OCI-LY1 (cell line): ENCODE data around the gene GRM2.
"Not testable (repeated sequence)": the region's sequence is repeated elsewhere in the genome, so short reads cannot be mapped to it uniquely, and the experiment has no call there.

ENCODE experiments used
- H2AFZ ChIP-seq: fragments of 200-600 bp; sonication (generic), shearing (Covaris generic); 2 replicates; pipeline ENCODE4 v1.6.0; 2014; ENCODE audit warnings: antibody characterized with exemption, mild to moderate bottlenecking, low read length
- H3F3A ChIP-seq: fragments of 200-600 bp; sonication (generic), shearing (Covaris generic); 2 replicates; pipeline ENCODE4 v1.6.0; 2014; ENCODE audit warnings: mild to moderate bottlenecking, antibody characterized with exemption, low read length, moderate library complexity; ENCODE audit not compliant: insufficient read depth
- H3K27ac ChIP-seq: fragments of 200-600 bp; sonication (generic); 2 replicates; pipeline ENCODE4 v1.5.1; 2014; ENCODE audit warnings: low read length, mixed run types, mild to moderate bottlenecking, low read depth; ENCODE audit not compliant: poor library complexity, severe bottlenecking
- H3K27me3 ChIP-seq: fragments of 200-600 bp; sonication (generic); 2 replicates; pipeline ENCODE4 v1.6.0; 2014; ENCODE audit warnings: antibody characterized with exemption, mild to moderate bottlenecking, low read length, moderate library complexity; ENCODE audit not compliant: insufficient read depth
- H3K36me3 ChIP-seq: fragments of 200-600 bp; sonication (generic); 2 replicates; pipeline ENCODE4 v1.6.1; 2014; ENCODE audit warnings: mild to moderate bottlenecking, antibody characterized with exemption, low read length, moderate library complexity, mixed read lengths; ENCODE audit not compliant: insufficient read depth
- H3K4me1 ChIP-seq: fragments of 200-600 bp; sonication (generic); 2 replicates; pipeline ENCODE4 v1.5.1; 2014; ENCODE audit warnings: mild to moderate bottlenecking, low read length, moderate library complexity; ENCODE audit not compliant: insufficient read depth, severe bottlenecking
- H3K4me2 ChIP-seq: fragments of 200-600 bp; sonication (generic), shearing (Covaris generic); 2 replicates; pipeline ENCODE4 v1.6.1; 2014; ENCODE audit warnings: low read length
- H3K4me3 ChIP-seq: fragments of 200-600 bp; sonication (generic); 2 replicates; pipeline ENCODE4 v1.5.1; 2014; ENCODE audit warnings: low read length, low read depth, mild to moderate bottlenecking, mixed read lengths; ENCODE audit not compliant: poor library complexity, severe bottlenecking
- H3K79me2 ChIP-seq: fragments of 200-600 bp; shearing (Covaris generic); 2 replicates; pipeline ENCODE4 v1.6.1; 2016; ENCODE audit warnings: mixed run types, low read length, mixed read lengths; ENCODE audit not compliant: insufficient read depth
- H3K9ac ChIP-seq: fragments of 200-600 bp; sonication (generic), shearing (Covaris generic); 2 replicates; pipeline ENCODE4 v1.6.1; 2014; ENCODE audit warnings: mild to moderate bottlenecking, low read length, mixed read lengths
- H3K9me2 ChIP-seq: fragments of 200-600 bp; sonication (generic), shearing (Covaris generic); 2 replicates; pipeline ENCODE4 v1.6.1; 2014; ENCODE audit warnings: low read depth, mild to moderate bottlenecking, low read length, mixed read lengths
- H3K9me3 ChIP-seq: fragments of 200-600 bp; shearing (Covaris generic); 2 replicates; pipeline ENCODE4 v1.6.1; 2014; ENCODE audit warnings: low read length, mixed read lengths
- H4K20me1 ChIP-seq: fragments of 200-600 bp; sonication (generic), shearing (Covaris generic); 2 replicates; pipeline ENCODE4 v1.6.0; 2016; ENCODE audit warnings: mild to moderate bottlenecking, low read length; ENCODE audit not compliant: insufficient read depth
- EZH2 ChIP-seq: fragments of 200-600 bp; sonication (generic), shearing (Covaris generic); IDR thresholded peaks from 2 replicates; pipeline ENCODE4 v1.8.0; 2017; ENCODE audit warnings: borderline replicate concordance, mixed run types, mild to moderate bottlenecking, antibody characterized with exemption, low read length, moderate library complexity, mixed read lengths
- TF ChIP-seq, protein P1 (sequence below): fragments of 200-600 bp; sonication (generic), shearing (Covaris generic); IDR thresholded peaks from 2 replicates; pipeline ENCODE4 v1.5.1; 2017; ENCODE audit warnings: mild to moderate bottlenecking, antibody characterized with exemption, low read length, moderate library complexity, mixed read lengths

The GRM2 gene

DNA sequence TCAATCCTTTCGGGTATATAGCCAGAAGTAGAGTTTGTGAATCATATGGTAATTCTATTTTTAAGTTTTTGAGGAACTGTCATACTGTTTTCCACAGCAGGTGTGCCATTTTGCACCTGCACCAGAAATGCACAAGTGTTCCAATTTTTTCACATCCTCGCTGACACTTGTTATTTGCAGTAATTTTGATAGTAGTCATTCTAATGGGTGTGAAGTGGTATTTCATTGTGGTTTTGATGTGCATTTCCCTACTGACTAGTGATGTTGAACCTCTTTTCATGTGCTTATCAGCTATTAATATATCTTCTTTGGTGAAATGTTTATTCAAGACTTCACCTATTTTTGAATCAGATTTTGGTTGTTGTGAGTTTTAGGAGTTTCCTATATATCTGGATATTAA is 29.1 kb downstream of the GRM2 start:
- Histone ChIP-seq H3K36me3 (no peaks in the 10 kb centered on the region), H4K20me1 (no peaks in the 10 kb centered on the region), H3K79me2 (no peaks in the 10 kb centered on the region), H2AFZ (no peak overlapping the region), H3K9ac (no peak overlapping the region), H3K27ac (no peak overlapping the region), H3K27me3 (no peaks in the 10 kb centered on the region), H3F3A (no peaks in the 10 kb centered on the region), H3K4me1 (no peaks in the 10 kb centered on the region), H3K9me2 (no peaks in the 10 kb centered on the region), H3K4me3 (no peak overlapping the region), H3K9me3 (no peaks in the 10 kb centered on the region), H3K4me2 (no peak overlapping the region)
- no peak for TF ChIP-seq EZH2
- TF ChIP-seq, protein P1, sequence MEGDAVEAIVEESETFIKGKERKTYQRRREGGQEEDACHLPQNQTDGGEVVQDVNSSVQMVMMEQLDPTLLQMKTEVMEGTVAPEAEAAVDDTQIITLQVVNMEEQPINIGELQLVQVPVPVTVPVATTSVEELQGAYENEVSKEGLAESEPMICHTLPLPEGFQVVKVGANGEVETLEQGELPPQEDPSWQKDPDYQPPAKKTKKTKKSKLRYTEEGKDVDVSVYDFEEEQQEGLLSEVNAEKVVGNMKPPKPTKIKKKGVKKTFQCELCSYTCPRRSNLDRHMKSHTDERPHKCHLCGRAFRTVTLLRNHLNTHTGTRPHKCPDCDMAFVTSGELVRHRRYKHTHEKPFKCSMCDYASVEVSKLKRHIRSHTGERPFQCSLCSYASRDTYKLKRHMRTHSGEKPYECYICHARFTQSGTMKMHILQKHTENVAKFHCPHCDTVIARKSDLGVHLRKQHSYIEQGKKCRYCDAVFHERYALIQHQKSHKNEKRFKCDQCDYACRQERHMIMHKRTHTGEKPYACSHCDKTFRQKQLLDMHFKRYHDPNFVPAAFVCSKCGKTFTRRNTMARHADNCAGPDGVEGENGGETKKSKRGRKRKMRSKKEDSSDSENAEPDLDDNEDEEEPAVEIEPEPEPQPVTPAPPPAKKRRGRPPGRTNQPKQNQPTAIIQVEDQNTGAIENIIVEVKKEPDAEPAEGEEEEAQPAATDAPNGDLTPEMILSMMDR, result no peak

DNA sequence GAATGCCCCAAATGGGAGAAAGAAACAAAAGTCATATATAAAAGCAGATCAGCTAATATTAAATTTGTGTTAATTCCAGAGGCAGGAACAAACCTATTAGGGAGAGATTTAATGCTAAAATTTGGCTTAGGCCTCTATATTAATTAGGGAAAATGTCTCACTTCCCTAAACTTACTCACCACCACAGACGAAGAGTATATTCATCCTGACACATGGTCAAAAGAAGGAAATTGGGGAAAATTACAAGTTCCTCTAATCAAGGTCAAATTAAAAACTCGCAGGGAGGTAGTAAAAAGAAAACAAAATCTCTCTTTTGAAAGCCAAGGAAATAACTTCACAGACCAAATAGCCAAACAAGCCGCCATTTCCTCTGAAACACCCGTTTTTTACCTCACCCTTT is 32.2 kb downstream of the GRM2 start:
- TF ChIP-seq EZH2, result no peak
- no peaks in the 10 kb centered on the region for H4K20me1 ChIP-seq

DNA sequence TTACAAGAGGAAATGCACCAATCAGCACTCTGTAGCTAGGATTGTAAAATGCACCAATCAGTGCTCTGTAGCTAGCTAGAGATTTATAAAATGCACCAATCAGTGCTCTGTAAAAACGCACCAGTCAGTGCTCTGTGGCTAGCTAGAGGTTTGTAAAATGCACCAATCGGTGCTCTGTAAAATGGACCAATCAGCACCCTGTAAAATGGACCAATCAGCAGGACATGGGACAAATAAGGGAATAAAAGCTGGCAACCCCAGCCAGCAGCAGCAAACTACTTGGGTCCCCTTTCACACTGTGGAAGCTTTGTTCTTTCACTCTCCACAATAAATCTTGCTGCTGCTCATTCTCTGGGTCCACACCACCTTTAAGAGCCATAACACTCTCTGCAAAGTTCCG is 35.5 kb downstream of the GRM2 start:
- H3K36me3 ChIP-seq, H3K4me2 ChIP-seq, H3F3A ChIP-seq, H3K4me3 ChIP-seq, H3K4me1 ChIP-seq, H4K20me1 ChIP-seq, H3K9ac ChIP-seq, H3K9me3 ChIP-seq, H3K79me2 ChIP-seq, H3K9me2 ChIP-seq, H2AFZ ChIP-seq, H3K27me3 ChIP-seq, H3K27ac ChIP-seq: not testable (repeated sequence)

More for the DNA sequence above, 32.2 kb downstream of the GRM2 start:
- Histone ChIP-seq H3K4me2 (no peak overlapping the region), H3K9me2 (no peaks in the 10 kb centered on the region), H3K4me3 (no peak overlapping the region), H3K4me1 (no peaks in the 10 kb centered on the region), H3K9ac (no peak overlapping the region), H3K36me3 (no peaks in the 10 kb centered on the region), H2AFZ (no peak overlapping the region), H3F3A (no peaks in the 10 kb centered on the region), H3K27ac (no peak overlapping the region), H3K9me3 (no peaks in the 10 kb centered on the region), H3K79me2 (no peaks in the 10 kb centered on the region), H3K27me3 (no peaks in the 10 kb centered on the region)

DNA sequence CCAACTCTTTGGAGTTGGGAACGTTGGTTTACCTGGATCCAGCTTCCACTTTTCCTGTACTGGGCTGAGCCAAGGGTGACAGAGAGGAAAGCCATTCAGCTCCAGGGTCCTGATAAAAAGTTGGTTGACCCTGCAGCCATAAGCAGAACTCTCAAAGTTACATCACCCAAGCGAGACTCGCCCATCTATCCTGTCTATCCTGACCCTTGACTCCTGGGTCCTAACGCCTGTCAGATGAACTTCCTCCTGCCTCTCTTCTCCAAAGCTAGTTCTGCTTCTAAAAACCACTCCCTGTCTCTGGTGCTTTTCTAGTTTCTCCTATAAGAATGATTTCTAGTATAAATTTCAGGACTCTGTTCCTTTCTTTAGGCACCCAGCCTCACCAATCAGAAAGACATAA is 36.1 kb downstream of the GRM2 start:
- not testable (repeated sequence) for H3K9ac ChIP-seq, H3K4me3 ChIP-seq, H3K9me2 ChIP-seq, H3K79me2 ChIP-seq, H3K36me3 ChIP-seq, H4K20me1 ChIP-seq, H3K9me3 ChIP-seq, H2AFZ ChIP-seq, H3K27ac ChIP-seq, H3K4me1 ChIP-seq, H3K4me2 ChIP-seq, H3K27me3 ChIP-seq, H3F3A ChIP-seq

DNA sequence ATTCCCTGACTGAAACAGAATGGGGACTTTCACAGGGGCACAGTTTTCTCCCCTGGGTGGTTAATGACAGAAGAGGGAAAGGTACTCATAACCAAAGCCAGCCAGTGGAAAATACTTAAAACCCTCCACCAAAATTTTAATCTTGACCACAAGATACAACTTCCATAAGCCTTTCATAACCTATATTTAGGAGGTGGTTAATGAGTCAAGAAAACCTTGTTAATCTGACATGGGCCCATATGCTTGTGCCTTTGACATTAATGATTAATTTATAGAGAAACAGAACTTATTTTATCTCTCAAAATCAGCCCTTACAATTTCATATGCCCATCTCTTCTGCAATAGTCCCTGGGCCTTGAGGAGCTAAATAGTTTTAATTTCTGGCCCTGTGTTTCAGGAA is 41.0 kb downstream of the GRM2 start:
- no peaks in the 10 kb centered on the region for H3K79me2 ChIP-seq
- H3K4me3 ChIP-seq, result no peak overlapping the region
- TF ChIP-seq EZH2, result no peak
- TF ChIP-seq, protein P1, result no peak

More for the DNA sequence above, 41.0 kb downstream of the GRM2 start:
- Histone ChIP-seq H3K9ac (no peak overlapping the region), H3K4me2 (no peak overlapping the region), H3F3A (no peaks in the 10 kb centered on the region), H3K4me1 (no peaks in the 10 kb centered on the region), H2AFZ (no peak overlapping the region), H3K9me2 (no peaks in the 10 kb centered on the region), H3K9me3 (no peaks in the 10 kb centered on the region), H4K20me1 (no peaks in the 10 kb centered on the region), H3K27ac (no peak overlapping the region), H3K27me3 (no peaks in the 10 kb centered on the region), H3K36me3 (no peaks in the 10 kb centered on the region; the same call in 1 of the 2 replicates)
